Measurements from ENCODE around the gene MORC3.

GRCh38 chr21:36402339-36402738, 82.3 kb downstream of the MORC3 start:
- TF ChIP-seq ATF3 (IDR thresholded peaks at IDR 0.05) = no peak
- TF ChIP-seq CTCF (IDR thresholded peaks at IDR 0.05; ENCODE audit: low read depth, low read length, missing input control) = no peak
- TF ChIP-seq MAX (IDR thresholded peaks at IDR 0.05) = no peak
- TF ChIP-seq FOXA2 (IDR thresholded peaks at IDR 0.05) = no peak
- TF ChIP-seq HNF4G (IDR thresholded peaks at IDR 0.05) = no peak
- TF ChIP-seq GABPA (IDR thresholded peaks at IDR 0.05 in 1 of 2, conservative IDR thresholded peaks at IDR 0.05 in 1 of 2) = no peak
- TF ChIP-seq REST (IDR thresholded peaks at IDR 0.05) = no peak
- no peak for TF ChIP-seq RXRA (IDR thresholded peaks at IDR 0.05)
